Thoracic aorta (tissue), 2 donors: Measurements from ENCODE around the gene CTIF. TPM values are rescaled to one million over a fixed set of nuclear protein-coding genes. Genes with fewer than 3 reads are reported as not detected.
A peak's percentile ranks its signal among the peaks of the same experiment; 100 is the strongest.

ENCODE experiments used
- ATAC-seq: fragments of 150-250 bp; one replicate; pipeline ENCODE4 v1.8.0; 2017; ENCODE audit warnings: low read depth; ENCODE audit not compliant: insufficient number of reproducible peaks, low FRiP score
- DNase-seq: peaks from one replicate; pipeline ENCODE4 v3.0.0-alpha.2; 2020; ENCODE audit warnings: low spot score
- H3K27ac ChIP-seq, 2 donors: fragments of 200-600 bp; sonication (generic); 1 replicate in 1 of 2; 2 replicates in 1 of 2; pipeline ENCODE4 v1.5.1; 2016; ENCODE audit warnings: mild to moderate bottlenecking in 2 of 2, moderate library complexity in 2 of 2
- H3K27me3 ChIP-seq: fragments of 200-600 bp; sonication (generic); replicated peaks from 2 replicates; pipeline ENCODE4 v1.6.0; 2016; ENCODE audit warnings: mild to moderate bottlenecking; ENCODE audit not compliant: insufficient read depth
- H3K36me3 ChIP-seq: fragments of 200-600 bp; sonication (generic); one replicate; pipeline ENCODE4 v1.5.1; 2016
- H3K4me1 ChIP-seq, 2 donors: fragments of 200-600 bp; sonication (generic); 1 replicate in 1 of 2; 2 replicates in 1 of 2; pipeline versions ENCODE4 v1.5.1 to v1.6.0; 2016; ENCODE audit warnings: low read depth in 2 of 2, mild to moderate bottlenecking in 1 of 2; ENCODE audit not compliant: control insufficient read depth in 1 of 2
- H3K4me3 ChIP-seq: fragments of 200-600 bp; sonication (generic); 2 replicates; pipeline ENCODE4 v1.5.1; 2016; ENCODE audit warnings: mild to moderate bottlenecking
- H3K9me3 ChIP-seq: fragments of 200-600 bp; sonication (generic); 2 replicates; pipeline ENCODE4 v1.5.1; 2016
- total RNA-seq, 2 donors: library from RNA; depleted of rRNA; stranded (reverse); fragments of >200 nt; gene quantifications; one replicate each; pipeline versions ENCODE4 v1.1.0 to v1.2.3, GENCODE V29; 2016
- TF ChIP-seq, protein P1 (sequence below): fragments of 200-600 bp; sonication (generic); IDR thresholded peaks from one replicate; pipeline ENCODE4 v1.5.1; 2019; ENCODE audit warnings: antibody characterized with exemption

The CTIF gene
- total RNA-seq, 2 donors from 2014 or later = 63.3 to 125 TPM

DNA sequence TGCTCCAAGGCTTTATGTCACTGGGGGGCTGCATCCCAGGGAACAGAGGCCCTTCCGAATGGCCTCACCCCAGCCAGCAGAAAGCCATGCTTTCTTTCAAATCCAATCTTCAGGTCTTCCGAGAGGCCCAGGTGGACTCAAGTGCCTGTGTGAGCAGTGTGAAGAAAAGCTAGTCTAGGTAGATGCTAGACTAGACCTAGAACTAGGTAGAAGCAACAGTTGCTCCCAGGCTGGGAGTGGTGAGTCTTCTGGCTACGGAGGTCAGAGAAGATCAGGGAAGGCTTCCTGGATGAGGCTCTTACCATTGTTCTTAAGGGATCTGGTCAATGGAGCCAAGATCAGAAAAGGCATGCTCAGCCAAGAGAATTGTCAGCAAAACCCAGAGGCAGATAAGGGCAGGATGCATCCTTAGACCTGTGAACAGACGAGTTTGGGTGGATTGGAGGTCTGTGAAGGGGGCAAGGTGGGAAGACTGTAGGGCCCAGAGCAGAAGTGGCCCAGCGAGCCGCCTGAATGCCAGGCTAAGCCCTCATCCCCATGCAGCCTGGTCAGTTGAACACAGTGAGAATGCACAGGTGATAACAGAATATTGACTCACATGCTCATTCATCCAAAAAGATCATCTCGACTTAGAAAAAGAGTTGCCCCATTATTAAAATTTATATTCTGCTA, 301.1 kb downstream of the CTIF start:
- H3K9me3 ChIP-seq = no peaks in the 10 kb centered on the region
- no peaks in the 10 kb centered on the region for H3K36me3 ChIP-seq
- DNase-seq = no peak
- H3K27ac ChIP-seq = peak overlapping the region in 1 of 2 donors; percentile 72
- H3K4me1 ChIP-seq = peaks cover 29 to 44% of the 10 kb centered on the region in 2 donors
- ATAC-seq = no peak
- TF ChIP-seq, protein P1, sequence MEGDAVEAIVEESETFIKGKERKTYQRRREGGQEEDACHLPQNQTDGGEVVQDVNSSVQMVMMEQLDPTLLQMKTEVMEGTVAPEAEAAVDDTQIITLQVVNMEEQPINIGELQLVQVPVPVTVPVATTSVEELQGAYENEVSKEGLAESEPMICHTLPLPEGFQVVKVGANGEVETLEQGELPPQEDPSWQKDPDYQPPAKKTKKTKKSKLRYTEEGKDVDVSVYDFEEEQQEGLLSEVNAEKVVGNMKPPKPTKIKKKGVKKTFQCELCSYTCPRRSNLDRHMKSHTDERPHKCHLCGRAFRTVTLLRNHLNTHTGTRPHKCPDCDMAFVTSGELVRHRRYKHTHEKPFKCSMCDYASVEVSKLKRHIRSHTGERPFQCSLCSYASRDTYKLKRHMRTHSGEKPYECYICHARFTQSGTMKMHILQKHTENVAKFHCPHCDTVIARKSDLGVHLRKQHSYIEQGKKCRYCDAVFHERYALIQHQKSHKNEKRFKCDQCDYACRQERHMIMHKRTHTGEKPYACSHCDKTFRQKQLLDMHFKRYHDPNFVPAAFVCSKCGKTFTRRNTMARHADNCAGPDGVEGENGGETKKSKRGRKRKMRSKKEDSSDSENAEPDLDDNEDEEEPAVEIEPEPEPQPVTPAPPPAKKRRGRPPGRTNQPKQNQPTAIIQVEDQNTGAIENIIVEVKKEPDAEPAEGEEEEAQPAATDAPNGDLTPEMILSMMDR = no peak
- H3K4me3 ChIP-seq = no peak overlapping the region
- H3K27me3 ChIP-seq = no peaks in the 10 kb centered on the region

DNA sequence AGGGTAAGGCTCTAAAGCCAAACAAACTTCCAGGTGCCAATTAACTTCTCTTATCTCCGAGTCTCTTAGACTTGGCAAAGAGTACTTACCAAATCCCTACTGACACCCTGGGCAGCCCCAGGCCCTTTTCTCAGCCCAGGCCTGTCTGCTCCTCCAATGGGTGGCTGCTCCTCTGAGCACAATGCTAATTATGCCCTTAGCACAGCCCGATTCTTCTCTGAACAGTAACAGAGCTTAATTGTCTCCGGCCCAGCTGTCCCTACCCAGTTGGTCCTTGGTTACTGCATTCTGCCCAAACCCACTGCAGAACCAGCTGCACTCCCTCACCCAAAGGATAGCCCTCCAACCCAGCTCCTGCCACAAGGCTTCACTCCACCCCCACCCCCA, 301.7 kb downstream of the CTIF start:
- Histone ChIP-seq H3K27ac (peak overlapping the region in 1 of 2 donors; percentile 72), H3K4me1 (peaks cover 29 to 40% of the 10 kb centered on the region in 2 donors), H3K4me3 (no peak overlapping the region), H3K36me3 (no peaks in the 10 kb centered on the region), H3K27me3 (no peaks in the 10 kb centered on the region), H3K9me3 (no peaks in the 10 kb centered on the region)
- ATAC-seq (no peak), DNase-seq (no peak)
- TF ChIP-seq, protein P1 = no peak

DNA sequence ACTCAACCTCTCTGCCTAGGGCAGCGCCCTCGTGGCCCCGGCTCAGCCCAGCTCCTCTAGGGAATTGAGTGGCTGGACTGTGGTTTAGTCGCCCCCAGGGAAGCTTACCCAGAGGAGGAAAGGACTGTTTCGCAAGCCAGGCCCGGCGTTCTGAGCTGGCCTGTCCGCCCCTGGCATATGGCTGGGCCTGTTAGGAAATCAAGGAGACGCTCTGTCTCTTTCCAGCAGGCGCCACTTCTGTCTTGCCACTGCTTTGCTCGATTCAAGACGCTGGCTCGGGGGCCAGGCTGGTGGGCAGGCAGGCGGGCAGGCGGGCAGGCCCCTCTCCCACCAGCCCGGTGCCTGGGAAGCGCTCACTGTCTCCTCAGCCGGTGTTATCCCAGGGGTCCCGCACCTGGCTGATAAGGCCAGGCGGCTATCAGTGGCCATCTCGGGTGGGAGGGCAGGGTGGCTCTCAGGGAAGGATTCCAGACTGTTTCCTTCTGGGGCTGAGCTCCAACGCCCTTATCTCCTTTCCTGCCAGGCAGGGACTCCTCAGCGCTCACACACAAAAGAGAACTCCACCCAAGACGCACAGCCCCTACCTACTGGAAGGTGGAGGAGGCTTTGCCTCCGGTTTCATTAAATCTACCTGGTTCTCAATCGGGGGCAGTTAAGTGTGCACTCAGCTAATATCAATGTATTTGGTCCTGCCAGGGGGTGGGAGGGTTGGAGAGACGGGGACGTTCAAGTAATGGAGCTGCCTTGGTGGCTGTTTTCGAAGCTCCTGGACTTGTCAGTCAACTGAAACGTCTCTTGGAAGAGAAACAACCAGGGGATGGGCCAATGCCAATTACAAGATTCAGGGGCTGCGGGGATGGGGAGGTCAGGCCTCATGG, 302.8 kb downstream of the CTIF start:
- TF ChIP-seq, protein P1 = no peak
- peak overlapping the region; percentile 53 to 72 for H3K27ac ChIP-seq
- no peaks in the 10 kb centered on the region for H3K36me3 ChIP-seq
- no peaks in the 10 kb centered on the region for H3K27me3 ChIP-seq
- H3K9me3 ChIP-seq = no peaks in the 10 kb centered on the region
- ATAC-seq = no peak
- H3K4me3 ChIP-seq = no peak overlapping the region
- DNase-seq = no peak
- H3K4me1 ChIP-seq = peaks cover 29 to 40% of the 10 kb centered on the region in 2 donors

DNA sequence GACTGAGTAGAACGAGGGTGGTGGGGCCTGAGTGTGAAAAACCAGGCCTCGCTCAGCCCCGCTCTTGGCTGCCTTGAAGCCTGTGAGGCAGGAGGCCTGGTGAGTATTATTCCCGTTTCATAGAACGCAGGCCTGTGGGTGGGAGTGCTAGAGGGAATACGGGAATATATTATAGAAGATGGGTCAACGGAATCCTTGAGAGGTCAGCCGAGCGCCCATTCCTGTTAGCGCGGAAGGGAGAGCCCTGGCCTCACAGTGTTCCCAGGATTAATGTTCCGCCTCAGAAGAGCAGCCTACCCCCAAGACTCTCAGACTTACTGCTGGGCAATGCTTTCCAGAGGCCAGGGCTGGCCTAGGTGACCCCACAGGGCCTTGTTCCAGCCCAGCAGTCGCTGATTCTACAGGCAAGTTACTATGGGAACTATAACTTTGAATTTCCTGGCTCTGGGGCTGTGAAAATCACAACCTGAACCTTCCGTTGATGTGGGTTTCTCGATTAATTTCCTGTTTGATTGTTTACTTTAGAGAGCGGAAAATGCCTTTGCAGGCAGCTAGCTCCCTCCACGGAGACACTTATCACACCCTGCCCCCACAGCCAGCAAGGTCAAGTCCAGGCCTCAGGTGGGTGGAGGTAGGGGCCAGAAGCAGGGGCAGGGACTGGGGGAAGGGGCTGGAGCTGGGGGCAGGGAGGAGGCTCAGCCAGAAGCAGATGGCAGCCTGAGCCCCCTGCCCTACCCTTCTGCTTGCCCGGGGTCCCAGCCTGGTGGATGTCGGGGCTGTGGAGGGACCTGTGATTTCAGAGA, 303.6 kb downstream of the CTIF start:
- TF ChIP-seq, protein P1 = no peak
- H3K9me3 ChIP-seq = no peaks in the 10 kb centered on the region
- H3K4me3 ChIP-seq = no peak overlapping the region
- ATAC-seq (no peak), DNase-seq (no peak)
- no peaks in the 10 kb centered on the region for H3K27me3 ChIP-seq
- peaks cover 29 to 47% of the 10 kb centered on the region in 2 donors for H3K4me1 ChIP-seq
- H3K27ac ChIP-seq = peak overlapping the region; percentile 53 to 72
- no peaks in the 10 kb centered on the region for H3K36me3 ChIP-seq

DNA sequence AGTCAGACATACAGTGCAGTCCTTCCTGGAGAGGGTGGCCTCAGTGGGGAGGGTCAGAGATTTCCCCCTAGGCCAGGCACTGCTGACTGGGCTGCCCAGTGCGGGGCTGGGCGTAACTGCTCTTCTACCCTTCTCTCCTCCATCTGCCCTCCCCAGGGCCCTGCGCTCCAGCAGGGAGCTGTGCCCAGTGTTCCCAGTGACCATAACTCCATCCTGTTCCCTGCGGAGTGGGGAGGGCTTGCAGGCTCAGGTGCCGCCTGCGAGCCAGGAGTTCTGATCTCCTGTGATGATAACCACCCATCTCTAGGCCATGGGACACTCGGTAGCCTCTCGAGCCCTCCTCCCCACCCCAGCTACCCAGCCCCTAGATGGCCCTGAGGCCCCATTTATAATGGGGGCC, 304.3 kb downstream of the CTIF start:
- Histone ChIP-seq H3K36me3 (no peaks in the 10 kb centered on the region), H3K4me1 (peaks cover 28 to 54% of the 10 kb centered on the region in 2 donors), H3K27ac (no peak overlapping the region), H3K27me3 (no peaks in the 10 kb centered on the region), H3K9me3 (no peaks in the 10 kb centered on the region), H3K4me3 (no peak overlapping the region)
- TF ChIP-seq, protein P1 = no peak
- no peak for DNase-seq
- ATAC-seq = no peak
